Skeletal muscle tissue (tissue), 4 donors: ENCODE data around the gene FAM83E. TPM values are rescaled to one million over a fixed set of nuclear protein-coding genes. Genes with fewer than 3 reads are reported as not detected.
"Not testable (repeated sequence)": the region's sequence is repeated elsewhere in the genome, so short reads cannot be mapped to it uniquely, and the experiment has no call there.

ENCODE experiments used
- H3K27ac ChIP-seq: one replicate; pipeline ENCODE4 v1.7.0; 2013; ENCODE audit warnings: mild to moderate bottlenecking, low read depth, low read length, inconsistent platforms
- H3K27me3 ChIP-seq, 3 donors: one replicate each; pipeline ENCODE4 v1.7.0; 2013; ENCODE audit warnings: low read length in 3 of 3; ENCODE audit not compliant: control insufficient read depth in 3 of 3, insufficient read depth in 3 of 3
- H3K36me3 ChIP-seq, 3 donors: one replicate each; pipeline ENCODE4 v1.7.0; 2013; ENCODE audit warnings: low read length in 3 of 3; ENCODE audit not compliant: control insufficient read depth in 3 of 3, insufficient read depth in 3 of 3
- H3K4me1 ChIP-seq, 3 donors: one replicate each; pipeline ENCODE4 v1.7.0; 2013; ENCODE audit warnings: low read length in 3 of 3, mild to moderate bottlenecking in 3 of 3; ENCODE audit not compliant: control insufficient read depth in 3 of 3, insufficient read depth in 3 of 3
- H3K4me3 ChIP-seq, 3 donors: one replicate each; pipeline ENCODE4 v1.7.0; 2013; ENCODE audit warnings: low read length in 3 of 3
- H3K9ac ChIP-seq, 3 donors: one replicate each; pipeline ENCODE4 v1.7.0; 2013; ENCODE audit warnings: low read length in 3 of 3, mild to moderate bottlenecking in 3 of 3, moderate library complexity in 2 of 3, low read depth in 1 of 3
- H3K9me3 ChIP-seq, 3 donors: one replicate each; pipeline ENCODE4 v1.7.0; 2013; ENCODE audit warnings: low read length in 3 of 3; ENCODE audit not compliant: control insufficient read depth in 3 of 3
- total RNA-seq: library from RNA; depleted of rRNA; stranded (reverse); fragments of >200 nt; gene quantifications from one replicate; pipeline ENCODE4 v1.2.3, GENCODE V29; 2014
- donor health status: Osteomylitis.

FAM83E gene
- total RNA-seq, 1 donor from 2014 or later = 1.6 TPM

- H3K9me3 ChIP-seq = no peaks in the 10 kb centered on the region
- no peaks in the 10 kb centered on the region for H3K27me3 ChIP-seq
- peak overlapping the region; percentile 84 to 99 (median 94) for H3K9ac ChIP-seq
- H3K36me3 ChIP-seq = peaks cover 11 to 23% (median 23%) of the 10 kb centered on the region in 3 donors
- peak overlapping the region; percentile 90 to 97 (median 93) for H3K4me3 ChIP-seq
- peak overlapping the region; percentile 100 for H3K27ac ChIP-seq
- H3K4me1 ChIP-seq = peaks cover 47 to 57% (median 56%) of the 10 kb centered on the region in 3 donors
Observed at GRCh38 chr19:48635263-48635965, 20.5 kb upstream of the FAM83E start.

DNA sequence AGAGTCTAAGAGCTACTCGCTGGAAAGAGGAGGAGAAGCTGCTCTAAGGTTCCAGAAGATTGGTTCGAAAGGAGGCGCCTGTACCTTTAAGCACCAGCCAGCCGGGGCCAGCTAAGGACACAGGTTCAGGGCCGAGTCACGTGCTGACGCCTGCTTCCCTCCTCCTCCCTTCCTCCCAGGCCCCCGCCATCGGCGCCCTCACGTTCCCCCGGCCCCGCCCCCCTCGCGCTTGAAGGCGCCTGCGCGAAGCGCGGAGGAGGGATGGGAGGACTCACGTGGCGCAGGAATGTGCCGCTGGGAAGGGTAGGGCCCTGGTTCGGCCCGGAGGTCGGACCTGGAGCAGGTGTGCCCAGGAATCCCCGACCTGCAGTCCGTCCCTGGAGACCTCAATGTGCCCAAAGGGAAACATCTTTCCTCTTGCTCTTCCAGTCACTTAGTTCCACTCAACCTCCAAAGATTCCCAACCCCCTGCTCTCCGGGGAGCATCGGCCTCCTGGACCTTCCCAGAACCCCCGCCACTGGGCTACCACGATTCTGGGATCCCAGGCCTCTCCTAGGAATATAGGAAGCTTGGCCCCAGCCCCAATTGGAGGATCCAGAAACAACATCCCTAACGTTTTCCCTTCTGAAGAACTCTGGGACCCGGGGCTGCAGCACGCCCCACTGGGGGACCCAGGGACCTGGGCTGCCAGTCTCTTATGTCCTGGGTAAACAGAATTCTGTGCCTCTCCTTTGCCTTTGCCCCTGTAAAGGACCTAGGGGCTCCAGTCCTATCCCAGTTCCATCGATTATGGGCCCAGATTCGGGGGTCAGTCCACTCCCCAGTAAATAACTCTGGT is 19.8 kb upstream of the FAM83E start:
- peaks cover 54 to 64% (median 63%) of the 10 kb centered on the region in 3 donors for H3K4me1 ChIP-seq
- no peaks in the 10 kb centered on the region for H3K27me3 ChIP-seq
- peak overlapping the region; percentile 100 for H3K27ac ChIP-seq
- peaks cover 11 to 25% (median 25%) of the 10 kb centered on the region in 3 donors for H3K36me3 ChIP-seq
- no peaks in the 10 kb centered on the region for H3K9me3 ChIP-seq
- H3K4me3 ChIP-seq = peak overlapping the region; percentile 55 to 85 (median 80)
- H3K9ac ChIP-seq = peak overlapping the region; percentile 71 to 92 (median 82)

DNA sequence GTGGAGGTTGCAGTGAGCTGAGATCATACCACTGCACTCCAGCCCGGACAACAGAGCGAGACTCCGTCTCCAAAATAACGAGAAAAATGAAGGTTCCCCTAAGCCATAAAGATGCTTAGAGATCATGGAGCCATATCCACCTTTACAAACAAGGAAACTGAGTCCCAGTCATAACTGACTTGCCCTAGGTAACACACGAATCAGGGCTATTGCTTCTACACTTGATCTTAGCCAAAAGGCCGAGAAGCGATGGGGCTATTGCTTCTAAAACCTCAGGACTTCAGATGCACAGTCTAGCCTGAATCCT is 19.1 kb upstream of the FAM83E start:
- peaks cover 14 to 29% (median 25%) of the 10 kb centered on the region in 3 donors for H3K36me3 ChIP-seq
- peak overlapping the region; percentile 55 to 85 (median 65) for H3K4me3 ChIP-seq
- H3K9ac ChIP-seq = peak overlapping the region; percentile 42 to 82 (median 82)
- H3K27me3 ChIP-seq = no peaks in the 10 kb centered on the region
- H3K4me1 ChIP-seq = peaks cover 56 to 65% (median 62%) of the 10 kb centered on the region in 3 donors
- no peaks in the 10 kb centered on the region for H3K9me3 ChIP-seq
- peak overlapping the region; percentile 100 for H3K27ac ChIP-seq

- H3K4me1 ChIP-seq = peaks cover 52 to 59% (median 56%) of the 10 kb centered on the region in 3 donors
- H3K36me3 ChIP-seq = peaks cover 14 to 29% (median 25%) of the 10 kb centered on the region in 3 donors
- H3K9ac ChIP-seq = peak overlapping the region; percentile 42 to 82 (median 82)
- H3K27ac ChIP-seq = peak overlapping the region; percentile 100
- H3K9me3 ChIP-seq = no peaks in the 10 kb centered on the region
- H3K27me3 ChIP-seq = no peaks in the 10 kb centered on the region
- peak overlapping the region; percentile 55 to 85 (median 65) for H3K4me3 ChIP-seq
Observed at GRCh38 chr19:48633148-48634035, 18.5 kb upstream of the FAM83E start.

GRCh38 chr19:48632692-48633147 is 17.8 kb upstream of the FAM83E start:
- no peaks in the 10 kb centered on the region for H3K27me3 ChIP-seq
- no peaks in the 10 kb centered on the region for H3K9me3 ChIP-seq
- peaks cover 50 to 55% (median 54%) of the 10 kb centered on the region in 3 donors for H3K4me1 ChIP-seq
- peak overlapping the region in 2 of 3 donors; percentile 63 to 82 for H3K9ac ChIP-seq
- H3K4me3 ChIP-seq = peak overlapping the region in 2 of 3 donors; percentile 15 to 65
- H3K36me3 ChIP-seq = peaks cover 14 to 29% (median 25%) of the 10 kb centered on the region in 3 donors
- peak overlapping the region; percentile 100 for H3K27ac ChIP-seq

GRCh38 chr19:48632286-48632685 is 17.4 kb upstream of the FAM83E start:
- Histone ChIP-seq H3K4me3 (peak overlapping the region in 1 of 3 donors; percentile 65), H3K4me1 (peaks cover 50 to 55% (median 54%) of the 10 kb centered on the region in 3 donors), H3K36me3 (peaks cover 14 to 29% (median 25%) of the 10 kb centered on the region in 3 donors), H3K9ac (peak overlapping the region in 2 of 3 donors; percentile 63 to 82)
- not testable (repeated sequence) for H3K9me3 ChIP-seq, H3K27me3 ChIP-seq, H3K27ac ChIP-seq

DNA sequence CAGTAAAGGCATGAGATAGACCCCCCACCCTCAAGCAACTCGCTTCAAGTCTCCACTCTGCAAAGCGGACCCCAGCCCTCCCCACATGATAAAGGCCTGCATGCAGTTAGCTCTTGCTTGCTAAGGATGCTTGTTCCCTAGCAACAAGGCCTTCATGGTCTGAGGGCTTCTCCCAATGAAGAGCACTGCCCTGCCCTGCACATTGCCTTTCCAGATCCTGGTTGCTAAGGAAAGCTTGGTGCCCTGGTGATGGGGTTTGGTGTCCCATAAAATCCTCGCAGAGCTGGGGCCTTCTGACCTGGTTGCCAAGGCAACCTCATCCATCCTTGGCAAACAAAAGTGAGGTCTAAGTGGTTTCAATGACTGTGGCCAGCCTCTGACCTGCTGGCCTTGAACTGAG is 16.3 kb upstream of the FAM83E start:
- Histone ChIP-seq H3K27ac (no peak overlapping the region), H3K4me3 (peak overlapping the region in 1 of 3 donors; percentile 22), H3K36me3 (peaks cover 14 to 28% (median 25%) of the 10 kb centered on the region in 3 donors), H3K27me3 (no peaks in the 10 kb centered on the region), H3K9me3 (no peaks in the 10 kb centered on the region), H3K4me1 (peaks cover 50 to 55% (median 51%) of the 10 kb centered on the region in 3 donors), H3K9ac (peak overlapping the region in 1 of 3 donors; percentile 62)

- Histone ChIP-seq H3K9me3 (no peaks in the 10 kb centered on the region), H3K27me3 (no peaks in the 10 kb centered on the region), H3K27ac (peak overlapping the region; percentile 44), H3K4me1 (peaks cover 50 to 60% (median 52%) of the 10 kb centered on the region in 3 donors), H3K4me3 (peak overlapping the region in 1 of 3 donors; percentile 22), H3K36me3 (peaks cover 14 to 28% (median 25%) of the 10 kb centered on the region in 3 donors), H3K9ac (peak overlapping the region in 2 of 3 donors; percentile 29 to 62)
Observed at GRCh38 chr19:48630296-48631063, 15.6 kb upstream of the FAM83E start.
